ENCODE data around the gene AGT.

DNA sequence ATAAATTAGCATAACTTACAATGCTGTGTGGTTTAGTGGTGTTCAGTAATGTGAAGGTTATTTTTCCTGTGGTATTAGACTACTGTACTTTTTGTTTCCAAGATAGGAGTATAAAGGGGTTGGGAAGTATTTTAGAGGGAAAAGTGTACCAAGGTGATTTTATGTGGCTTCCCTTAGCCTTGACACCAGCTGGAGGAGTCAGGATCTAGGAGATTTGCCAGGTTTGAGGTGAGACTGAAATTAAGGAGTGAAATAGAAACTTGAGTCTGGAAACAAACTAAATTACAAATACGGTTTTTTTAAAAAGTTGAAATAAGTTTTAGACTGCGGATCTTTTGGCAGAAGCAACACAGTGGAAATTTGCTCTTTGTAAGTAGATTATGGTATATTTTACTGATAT lies 39.3 kb downstream of the AGT start:
- TF ChIP-seq, protein P1, sequence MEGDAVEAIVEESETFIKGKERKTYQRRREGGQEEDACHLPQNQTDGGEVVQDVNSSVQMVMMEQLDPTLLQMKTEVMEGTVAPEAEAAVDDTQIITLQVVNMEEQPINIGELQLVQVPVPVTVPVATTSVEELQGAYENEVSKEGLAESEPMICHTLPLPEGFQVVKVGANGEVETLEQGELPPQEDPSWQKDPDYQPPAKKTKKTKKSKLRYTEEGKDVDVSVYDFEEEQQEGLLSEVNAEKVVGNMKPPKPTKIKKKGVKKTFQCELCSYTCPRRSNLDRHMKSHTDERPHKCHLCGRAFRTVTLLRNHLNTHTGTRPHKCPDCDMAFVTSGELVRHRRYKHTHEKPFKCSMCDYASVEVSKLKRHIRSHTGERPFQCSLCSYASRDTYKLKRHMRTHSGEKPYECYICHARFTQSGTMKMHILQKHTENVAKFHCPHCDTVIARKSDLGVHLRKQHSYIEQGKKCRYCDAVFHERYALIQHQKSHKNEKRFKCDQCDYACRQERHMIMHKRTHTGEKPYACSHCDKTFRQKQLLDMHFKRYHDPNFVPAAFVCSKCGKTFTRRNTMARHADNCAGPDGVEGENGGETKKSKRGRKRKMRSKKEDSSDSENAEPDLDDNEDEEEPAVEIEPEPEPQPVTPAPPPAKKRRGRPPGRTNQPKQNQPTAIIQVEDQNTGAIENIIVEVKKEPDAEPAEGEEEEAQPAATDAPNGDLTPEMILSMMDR (IDR thresholded peaks at IDR 0.05; ENCODE audit: borderline replicate concordance, extremely low read depth, low read length, poor library complexity, severe bottlenecking): no peak
- TF ChIP-seq EZH2 (IDR thresholded peaks at IDR 0.05; ENCODE audit: borderline replicate concordance, low read depth, low read length, severe bottlenecking): no peak

Data from DND-41 (cell line).